ELR (cell line): Measurements from ENCODE around the gene SPATA6L.

Source experiments
- DNase-seq: peaks from one replicate; pipeline ENCODE4 v3.0.0-alpha.2; 2015; ENCODE audit warnings: low read depth

The SPATA6L gene

GRCh38 chr9:4549751-4550295, 116.5 kb downstream of the SPATA6L start:
- DNase-seq, result no peak

DNA sequence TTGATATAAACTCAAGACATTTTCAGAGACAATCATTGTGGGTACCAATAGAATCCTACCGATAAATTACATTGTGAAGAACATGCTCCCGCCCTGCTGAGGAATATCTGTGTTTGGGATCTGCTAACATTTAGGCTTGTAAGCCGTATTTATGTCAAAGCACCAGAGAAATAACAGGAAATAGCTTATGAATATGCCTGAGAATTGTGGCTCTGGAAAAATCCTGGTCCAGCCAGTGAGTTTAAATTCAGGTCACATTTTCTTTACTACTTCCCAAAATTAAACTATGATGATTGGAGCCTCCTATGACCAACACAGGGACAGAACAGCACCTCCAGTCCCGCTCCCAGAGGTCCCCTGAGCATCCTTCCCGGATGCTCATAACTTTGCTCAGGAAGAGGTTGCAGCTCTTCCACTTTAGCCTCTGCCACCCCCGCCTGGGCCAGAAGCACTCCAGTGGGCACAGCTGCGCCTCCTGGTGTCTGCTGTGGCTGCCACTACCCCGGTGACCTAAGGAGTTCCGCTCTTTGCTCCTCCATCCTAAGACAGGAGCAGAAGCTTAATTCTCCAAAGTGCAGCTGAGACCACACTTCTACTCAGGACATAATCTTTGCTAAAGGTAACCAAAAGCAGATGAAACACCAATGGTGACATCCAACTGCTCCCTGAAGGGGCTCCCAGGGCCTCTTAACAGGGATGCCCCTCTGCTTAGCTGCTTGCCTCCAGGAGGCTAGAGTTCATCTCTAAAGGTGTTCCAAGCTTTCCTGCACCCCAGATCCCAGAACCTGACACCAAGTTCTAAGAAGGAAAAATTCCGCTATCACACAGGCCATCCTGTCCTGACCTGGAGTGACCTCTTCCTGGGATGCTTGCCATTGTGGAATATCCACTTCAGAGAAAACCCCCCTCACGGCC, 117.2 kb downstream of the SPATA6L start:
- peak; percentile 29 for DNase-seq
